GM12878 (cell line): ENCODE results near the gene TADA1. TPM values are rescaled to one million over a fixed set of nuclear protein-coding genes. Genes with fewer than 3 reads are reported as not detected.

Source experiments
- ATAC-seq: fragments of 200-7000 bp; cut with Tn5 transposase; 3 replicates; pipeline ENCODE4 v1.9.1; 2020; ENCODE audit warnings: mild to moderate bottlenecking, moderate library complexity
- BruUV-seq: library from RNA; stranded (reverse); fragments of 400-500 nt; replicated peaks from 2 replicates; lab custom pipeline; 2021; lab: Mats Ljungman, UMichigan
- CTCF ChIA-PET: fragments of 300-600 bp; sonication (Branson Sonifier 250); formaldehyde crosslinking; extraction: SDS; loops from one replicate; lab custom pipeline; 2021; ENCODE audit warnings: inconsistent platforms; lab: Yijun Ruan, JAX
- POLR2A ChIA-PET: fragments of 350-600 bp; formaldehyde crosslinking; extraction: SDS; loops from one replicate; lab custom pipeline; 2021; ENCODE audit warnings: inconsistent platforms; lab: Charles Lee
- RAD21 ChIA-PET: fragments of 300-600 bp; sonication (Branson Sonifier 250); formaldehyde crosslinking; loops from one replicate; lab custom pipeline; 2023; ENCODE audit warnings: antibody characterized with exemption; ENCODE audit not compliant: unreplicated experiment; lab: Charles Lee
- SMC1A ChIA-PET: fragments of 300-600 bp; sonication (Branson Sonifier 250); formaldehyde crosslinking; loops from one replicate; lab custom pipeline; 2023; ENCODE audit not compliant: unreplicated experiment, uncharacterized antibody; lab: Charles Lee
- DNase-seq: peaks from one replicate; pipeline ENCODE4 v3.0.0-alpha.2; 2011; ENCODE audit warnings: low read depth, low spot score
- FAIRE-seq: peaks from 3 replicates; lab custom pipeline; 2011; peaks lifted over from hg19 to GRCh38; lab: Jason Lieb, UNC
- H2AFZ ChIP-seq: 2 replicates; pipeline ENCODE4 v1.6.0; 2011; ENCODE audit warnings: low read depth, low read length, control low read depth; ENCODE audit not compliant: control insufficient read depth
- H3K27ac ChIP-seq: 2 replicates; pipeline ENCODE4 v1.5.1; 2011; ENCODE audit warnings: control low read depth; ENCODE audit not compliant: control insufficient read depth, insufficient read depth
- H3K27me3 ChIP-seq, 2 experiments: replicated peaks in 1 of 2; 2 replicates each; pipeline versions ENCODE4 v1.6.0 to v1.6.1; 2011; ENCODE audit warnings: low read length in 1 of 2; ENCODE audit not compliant: control insufficient read depth in 2 of 2, insufficient read depth in 2 of 2
- H3K36me3 ChIP-seq, 2 experiments: 2 replicates each; pipeline ENCODE4 v1.5.1; 2011; ENCODE audit warnings: low read length in 1 of 2; ENCODE audit not compliant: control insufficient read depth in 2 of 2, insufficient read depth in 2 of 2
- H3K4me1 ChIP-seq: 2 replicates; pipeline ENCODE4 v1.6.1; 2011; ENCODE audit warnings: mild to moderate bottlenecking, low read length, moderate library complexity, mixed read lengths; ENCODE audit not compliant: control insufficient read depth, insufficient read depth
- H3K4me2 ChIP-seq: 2 replicates; pipeline ENCODE4 v1.6.0; 2011; ENCODE audit warnings: control low read depth; ENCODE audit not compliant: control insufficient read depth, insufficient read depth
- H3K4me3 ChIP-seq: fragments of 200-600 bp; sonication (generic); 2 replicates; pipeline ENCODE4 v1.5.1; 2016
- H3K79me2 ChIP-seq: 2 replicates; pipeline ENCODE4 v1.6.0; 2011; ENCODE audit warnings: low read length; ENCODE audit not compliant: control insufficient read depth, insufficient read depth
- H3K9ac ChIP-seq: 2 replicates; pipeline ENCODE4 v1.8.0; 2011; ENCODE audit warnings: low read length, control low read depth, mixed read lengths; ENCODE audit not compliant: control insufficient read depth, insufficient read depth
- H3K9me3 ChIP-seq: replicated peaks from 3 replicates; pipeline ENCODE4 v1.5.1; 2011; ENCODE audit warnings: mild to moderate bottlenecking, low read length; ENCODE audit not compliant: control insufficient read depth, insufficient read depth
- H4K20me1 ChIP-seq: 2 replicates; pipeline ENCODE4 v1.6.0; 2011; ENCODE audit not compliant: control insufficient read depth, insufficient read depth
- CHD1 ChIP-seq: IDR thresholded peaks from 2 replicates; pipeline ENCODE4 v1.6.1; 2012; ENCODE audit warnings: low read depth, low read length, improper control_type of control experiment
- JUNB ChIP-seq: IDR thresholded peaks from 2 replicates; pipeline ENCODE4 v1.6.1; 2016; ENCODE audit warnings: antibody characterized with exemption, mild to moderate bottlenecking
- RELA ChIP-seq: fragments of 450-650 bp; IDR thresholded peaks from 2 replicates; pipeline ENCODE4 v1.8.0; 2014; ENCODE audit warnings: borderline replicate concordance; ENCODE audit not compliant: partially characterized antibody
- SPI1 ChIP-seq: IDR thresholded peaks from 2 replicates; pipeline ENCODE4 v1.6.1; 2011; ENCODE audit warnings: low read depth, mild to moderate bottlenecking, low read length, moderate library complexity, borderline replicate concordance; ENCODE audit not compliant: insufficient read depth
- STAT1 ChIP-seq: fragments of 450-650 bp; conservative IDR thresholded peaks from 2 replicates; pipeline ENCODE4 v1.6.1; 2014; ENCODE audit warnings: antibody characterized with exemption, mild to moderate bottlenecking
- ZNF24 ChIP-seq: fragments of 450-650 bp; IDR thresholded peaks from 2 replicates; pipeline ENCODE4 v1.6.1; 2017; ENCODE audit warnings: antibody characterized with exemption, mild to moderate bottlenecking
- ZZZ3 ChIP-seq: IDR thresholded peaks from 2 replicates; pipeline ENCODE4 v1.6.1; 2011; ENCODE audit warnings: low read depth; ENCODE audit not compliant: control insufficient read depth, insufficient read length
- WGBS: methylation state at CpG from one replicate; pipeline ENCODE4 v1.1.6; 2016; ENCODE audit warnings: low lambda C conversion rate; ENCODE audit not compliant: insufficient replicate concordance, insufficient coverage; ENCODE audit errors: missing lambda C conversion rate; 5-methylcytosine and 5-hydroxymethylcytosine counted together
- in situ Hi-C: fragments of 300-500 bp; cut with MboI; formaldehyde crosslinking; loops from 9 replicates; pipeline ENCODE4 v1.14.3; 2018; ENCODE audit warnings: mixed read lengths
- intact Hi-C: fragments of 100-400 bp; cut with micrococcal nuclease; formaldehyde crosslinking; loops from one replicate; pipeline ENCODE4 v1.14.2; 2022; ENCODE audit not compliant: unreplicated experiment
- polyA plus RNA-seq, 11 experiments: library from polyadenylated mRNA; depleted of rRNA in 4 of 11; unstranded in 6 of 11; stranded (reverse) in 5 of 11; fragments of >200 nt; fragmentation: Nextera tagmentation in 4 of 11; fragmentation: Illumina TruSeq in 1 of 11; extraction: Ambion mirVana in 4 of 11; extraction: Trizol in 1 of 11; gene quantifications; 1 replicate in 1 of 11; 2 replicates in 10 of 11; pipeline versions ENCODE4 v1.2.1 to v1.2.3, GENCODE V29; 2011 to 2016; ENCODE audit warnings: inconsistent platforms in 2 of 11, missing spikeins in 2 of 11, low read depth in 1 of 11
- total RNA-seq, 4 experiments: library from RNA; depleted of rRNA in 3 of 4; stranded (reverse); fragments of >200 nt in 3 of 4; fragmentation: Illumina TruSeq in 1 of 4; extraction: Trizol in 1 of 4; gene quantifications; 2 replicates each; pipeline versions ENCODE4 v1.2.1 to v1.2.3, GENCODE V29; 2013 to 2021

TADA1 gene
- total and polyA plus RNA-seq, 10 of the 15 experiments (the other 5 are each of a cell fraction or from before 2014, with no cell fraction given): 15.2 to 38.6 (median 26.5) TPM

DNA sequence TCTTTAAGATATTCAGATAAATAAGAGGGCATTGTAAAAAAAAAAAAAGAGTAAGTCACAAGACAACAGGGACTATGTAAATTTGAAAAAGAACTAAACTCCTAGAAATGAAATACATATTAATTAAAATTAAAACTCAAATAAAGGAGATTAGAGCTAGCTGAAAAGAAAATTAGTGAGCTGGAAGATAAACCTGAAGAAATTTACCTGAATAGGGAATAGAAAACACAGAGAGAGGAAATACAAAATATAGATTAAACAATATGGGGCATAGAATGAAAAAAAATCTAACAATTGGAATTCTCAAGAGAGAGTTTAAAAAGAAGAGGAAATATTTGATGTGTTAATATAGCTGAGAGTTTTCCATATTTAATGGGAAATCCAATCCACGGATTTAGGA lies 35.6 kb upstream of the TADA1 start:
- no peaks in the 10 kb centered on the region for H3K36me3 ChIP-seq
- in situ Hi-C loops: loop anchor here (10.0 kb wide), 1 partner anchor 533 kb away; no protein-coding TSS in a partner anchor
- CTCF ChIA-PET: interaction anchor here (0.8 to 17.1 kb wide), 5 partner anchors 10 to 308 kb away, joined by 4 to 734 read pairs (median 17); partner anchors contain the start of gene POU2F1
- intact Hi-C loops: loop anchor here (5.0 to 10.0 kb wide), 3 partner anchors 211 to 623 kb away; no protein-coding TSS in a partner anchor
- no peaks in the 10 kb centered on the region for H3K79me2 ChIP-seq
- no peak for FAIRE-seq
- H3K9me3 ChIP-seq: peaks cover 2% of the 10 kb centered on the region; the same call in 1 of the 3 replicates
- TF ChIP-seq STAT1 (no peak), JUNB (no peak), SPI1 (no peak), RELA (no peak), ZNF24 (no peak), ZZZ3 (no peak), CHD1 (no peak)
- TF ChIP-seq, all 136 proteins: peak for 0
- POLR2A ChIA-PET: interaction anchor here (1.4 kb wide), 1 partner anchor 146 kb away, joined by 3 read pairs; no protein-coding TSS in a partner anchor
- no peak overlapping the region for H3K4me3 ChIP-seq
- no peak for DNase-seq
- no peak for ATAC-seq
- 39% methylated on average over 1 of the region's 1 CpG for WGBS
- no peak overlapping the region for H2AFZ ChIP-seq
- no peaks in the 10 kb centered on the region for H3K27me3 ChIP-seq
- no TSS peak for BruUV-seq
- no peak overlapping the region for H3K9ac ChIP-seq
- H4K20me1 ChIP-seq: no peaks in the 10 kb centered on the region
- H3K4me2 ChIP-seq: no peak overlapping the region
- SMC1A ChIA-PET: interaction anchor here (0.6 to 19.2 kb wide), 5 partner anchors 15 to 175 kb away, joined by 3 to 384 read pairs (median 4); no protein-coding TSS in a partner anchor
- RAD21 ChIA-PET: interaction anchor here (0.7 to 10.5 kb wide), 4 partner anchors 141 to 193 kb away, joined by 3 to 305 read pairs (median 14); no protein-coding TSS in a partner anchor
- H3K4me1 ChIP-seq: peaks cover 5% of the 10 kb centered on the region; the same call in 1 of the 2 replicates
- H3K27ac ChIP-seq: no peak overlapping the region
